Astrocyte (in vitro differentiated cells and primary cell): Measurements from ENCODE around the gene PDGFA. TPM values are rescaled to one million over a fixed set of nuclear protein-coding genes. Genes with fewer than 3 reads are reported as not detected.

ENCODE experiments used
- DNase-seq: peaks from one replicate; pipeline ENCODE4 v3.0.0-alpha.2; 2010; ENCODE audit warnings: low read depth
- FAIRE-seq: peaks from 2 replicates; lab custom pipeline; 2011; peaks lifted over from hg19 to GRCh38; lab: Jason Lieb, UNC
- H2AFZ ChIP-seq: 2 replicates; pipeline ENCODE4 v1.6.0; 2012; ENCODE audit warnings: low read depth, low read length, inconsistent platforms
- H3K27ac ChIP-seq: 2 replicates; pipeline ENCODE4 v1.5.1; 2011; ENCODE audit warnings: low read depth, low read length, inconsistent platforms
- H3K27me3 ChIP-seq: 2 replicates; pipeline ENCODE4 v1.6.0; 2011; ENCODE audit warnings: low read length, inconsistent platforms; ENCODE audit not compliant: insufficient read depth
- H3K36me3 ChIP-seq: 2 replicates; pipeline ENCODE4 v1.5.1; 2011; ENCODE audit warnings: low read length, inconsistent platforms; ENCODE audit not compliant: insufficient read depth
- H3K4me1 ChIP-seq: 2 replicates; pipeline ENCODE4 v1.5.1; 2011; ENCODE audit warnings: low read length, inconsistent platforms; ENCODE audit not compliant: insufficient read depth
- H3K4me2 ChIP-seq: 2 replicates; pipeline ENCODE4 v1.6.0; 2012; ENCODE audit warnings: low read length, inconsistent platforms
- H3K4me3 ChIP-seq: 2 replicates; pipeline ENCODE4 v1.5.1; 2011; ENCODE audit warnings: low read depth, mild to moderate bottlenecking, low read length, inconsistent platforms; ENCODE audit not compliant: insufficient read depth
- H3K79me2 ChIP-seq: 2 replicates; pipeline ENCODE4 v1.6.0; 2012; ENCODE audit warnings: mild to moderate bottlenecking, low read length, inconsistent platforms; ENCODE audit not compliant: insufficient read depth
- H3K9ac ChIP-seq: 2 replicates; pipeline ENCODE4 v1.6.0; 2012; ENCODE audit warnings: mild to moderate bottlenecking, low read length, inconsistent platforms
- H3K9me3 ChIP-seq: 2 replicates; pipeline ENCODE4 v1.5.1; 2012; ENCODE audit warnings: low read depth, mild to moderate bottlenecking, low read length, inconsistent platforms; ENCODE audit not compliant: insufficient read depth
- H4K20me1 ChIP-seq: 2 replicates; pipeline ENCODE4 v1.6.0; 2012; ENCODE audit warnings: low read length, inconsistent platforms; ENCODE audit not compliant: insufficient read depth
- H3K27ac Mint-ChIP-seq: one replicate; pipeline ENCODE4 v1.8.0; 2021; ENCODE audit warnings: mild to moderate bottlenecking, mixed read lengths; ENCODE audit not compliant: unreplicated experiment
- H3K27me3 Mint-ChIP-seq: one replicate; pipeline ENCODE4 v1.8.0; 2021; ENCODE audit warnings: low read depth, mixed read lengths; ENCODE audit not compliant: unreplicated experiment
- H3K36me3 Mint-ChIP-seq: one replicate; pipeline ENCODE4 v1.8.0; 2021; ENCODE audit warnings: low read depth, mixed read lengths; ENCODE audit not compliant: unreplicated experiment
- H3K4me1 Mint-ChIP-seq: one replicate; pipeline ENCODE4 v1.8.0; 2021; ENCODE audit warnings: low read depth, mixed read lengths; ENCODE audit not compliant: unreplicated experiment
- H3K4me3 Mint-ChIP-seq: one replicate; pipeline ENCODE4 v1.8.0; 2021; ENCODE audit warnings: mild to moderate bottlenecking, moderate library complexity, mixed read lengths; ENCODE audit not compliant: unreplicated experiment
- H3K9me3 Mint-ChIP-seq: one replicate; pipeline ENCODE4 v1.8.0; 2021; ENCODE audit warnings: mild to moderate bottlenecking, mixed read lengths; ENCODE audit not compliant: unreplicated experiment
- CTCF ChIP-seq: IDR thresholded peaks from 2 replicates; pipeline ENCODE4 v1.5.1; 2011; ENCODE audit warnings: low read depth, mild to moderate bottlenecking, inconsistent platforms, low read length, moderate library complexity; ENCODE audit not compliant: insufficient read depth
- EZH2 ChIP-seq: IDR thresholded peaks from 2 replicates; pipeline ENCODE4 v1.6.1; 2012; ENCODE audit warnings: mild to moderate bottlenecking, low read length, inconsistent platforms; ENCODE audit not compliant: insufficient read depth
- total RNA-seq: library from RNA; stranded (reverse); gene quantifications from 2 replicates; pipeline ENCODE4 v1.2.1, GENCODE V29; 2021

Gene PDGFA
- total RNA-seq, 1 donor from 2014 or later, result 47.1 TPM

GRCh38 chr7:461453-462172, 58.0 kb downstream of the PDGFA start:
- H3K4me3 ChIP-seq, result no peak overlapping the region
- H3K79me2 ChIP-seq, result no peaks in the 10 kb centered on the region
- H3K4me1 ChIP-seq, result peaks cover 11% of the 10 kb centered on the region
- no peaks in the 10 kb centered on the region for H3K27me3 ChIP-seq
- no peak overlapping the region for H3K4me2 ChIP-seq
- Mint-ChIP-seq H3K4me1 (peaks cover 7% of the 10 kb centered on the region), H3K4me3 (no peak overlapping the region), H3K36me3 (no peaks in the 10 kb centered on the region), H3K9me3 (no peaks in the 10 kb centered on the region), H3K27me3 (peaks cover 2% of the 10 kb centered on the region), H3K27ac (no peak overlapping the region)
- H3K36me3 ChIP-seq, result no peaks in the 10 kb centered on the region
- FAIRE-seq (no peak), DNase-seq (no peak)
- no peaks in the 10 kb centered on the region for H3K9me3 ChIP-seq
- no peak overlapping the region for H3K9ac ChIP-seq
- no peak for TF ChIP-seq EZH2
- TF ChIP-seq CTCF, result no peak
- H2AFZ ChIP-seq, result no peak overlapping the region
- no peaks in the 10 kb centered on the region for H4K20me1 ChIP-seq
- H3K27ac ChIP-seq, result no peak overlapping the region

DNA sequence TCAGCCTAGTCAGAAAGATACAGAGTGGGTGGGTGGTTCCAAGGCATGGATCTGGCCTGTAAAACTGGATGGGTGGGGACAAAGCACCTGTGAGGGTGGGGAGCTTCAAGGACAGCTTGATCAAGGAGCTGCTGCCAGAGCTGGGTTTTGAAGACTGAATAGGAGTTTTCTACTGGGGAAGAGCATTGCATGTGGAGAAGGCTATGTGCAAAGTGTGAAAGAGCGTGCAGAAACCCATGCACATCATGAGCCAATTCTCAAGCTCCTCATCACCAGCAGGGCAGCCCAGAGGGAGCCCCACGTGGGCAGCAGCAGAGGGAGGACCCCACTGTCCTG, 58.6 kb downstream of the PDGFA start:
- no peak for FAIRE-seq
- H3K4me1 ChIP-seq, result peaks cover 11% of the 10 kb centered on the region
- no peak overlapping the region for H3K27ac ChIP-seq
- no peaks in the 10 kb centered on the region for H3K36me3 ChIP-seq
- H3K4me1 Mint-ChIP-seq, result peaks cover 7% of the 10 kb centered on the region
- H4K20me1 ChIP-seq, result no peaks in the 10 kb centered on the region
- H3K4me2 ChIP-seq, result peak overlapping the region; percentile 36
- no peak overlapping the region for H3K9ac ChIP-seq
- TF ChIP-seq CTCF (no peak), EZH2 (no peak)
- peak overlapping the region; percentile 6 for H3K27ac Mint-ChIP-seq
- no peaks in the 10 kb centered on the region for H3K36me3 Mint-ChIP-seq
- H3K9me3 Mint-ChIP-seq, result no peaks in the 10 kb centered on the region
- no peak overlapping the region for H2AFZ ChIP-seq
- DNase-seq, result no peak
- no peaks in the 10 kb centered on the region for H3K79me2 ChIP-seq
- no peak overlapping the region for H3K4me3 ChIP-seq
- no peak overlapping the region for H3K4me3 Mint-ChIP-seq
- H3K9me3 ChIP-seq, result no peaks in the 10 kb centered on the region
- peaks cover 2% of the 10 kb centered on the region for H3K27me3 Mint-ChIP-seq
- H3K27me3 ChIP-seq, result no peaks in the 10 kb centered on the region

DNA sequence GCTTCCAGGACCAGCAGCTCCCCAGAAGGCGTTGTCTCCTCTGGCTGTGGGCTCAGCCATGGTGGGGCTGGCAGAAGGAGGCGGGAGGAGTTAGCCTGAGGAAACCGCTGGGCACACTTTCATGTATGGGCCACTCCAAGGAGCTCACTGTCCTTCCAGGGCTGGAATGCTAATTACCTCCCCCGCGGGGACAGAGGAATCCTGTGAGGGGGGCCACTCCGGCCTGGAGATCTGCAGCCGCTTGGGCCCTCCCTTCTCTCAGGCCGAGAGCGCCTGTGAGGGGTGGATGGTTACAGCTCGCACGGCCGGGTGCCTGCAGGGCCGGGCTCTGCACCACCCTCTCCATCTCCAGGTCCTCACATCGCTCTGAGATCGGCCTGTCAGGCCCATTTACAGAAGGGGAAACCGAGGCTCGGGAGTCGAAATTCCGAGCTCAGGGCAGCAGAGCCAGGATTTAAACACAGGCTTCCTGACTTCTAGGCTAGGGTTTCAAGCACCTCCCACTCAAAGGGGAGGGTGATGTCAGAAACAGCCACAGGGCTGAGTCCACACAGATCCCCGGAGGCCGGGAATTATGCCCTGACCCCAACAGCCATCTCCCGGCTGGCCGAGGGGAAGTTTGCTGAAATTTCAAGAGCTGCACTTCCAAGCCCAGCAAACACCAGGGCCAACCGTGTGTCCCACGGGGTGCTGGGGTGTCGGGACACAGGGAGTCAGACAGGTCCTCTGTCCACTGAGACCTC, 59.1 kb downstream of the PDGFA start:
- Histone ChIP-seq H4K20me1 (no peaks in the 10 kb centered on the region), H2AFZ (no peak overlapping the region), H3K4me1 (peaks cover 13% of the 10 kb centered on the region), H3K36me3 (no peaks in the 10 kb centered on the region), H3K9me3 (no peaks in the 10 kb centered on the region), H3K27ac (no peak overlapping the region), H3K4me3 (no peak overlapping the region), H3K9ac (no peak overlapping the region), H3K4me2 (peak overlapping the region; percentile 36), H3K79me2 (no peaks in the 10 kb centered on the region), H3K27me3 (no peaks in the 10 kb centered on the region)
- TF ChIP-seq EZH2 (no peak), CTCF (no peak)
- Mint-ChIP-seq H3K27ac (peak overlapping the region; percentile 6), H3K27me3 (peaks cover 2% of the 10 kb centered on the region), H3K4me3 (no peak overlapping the region), H3K4me1 (peaks cover 7% of the 10 kb centered on the region), H3K36me3 (no peaks in the 10 kb centered on the region), H3K9me3 (no peaks in the 10 kb centered on the region)
- DNase-seq (no peak), FAIRE-seq (no peak)
